HG03066 (cell line): ENCODE results near the gene PPP1R16B.
"Not testable (repeated sequence)": the region's sequence is repeated elsewhere in the genome, so short reads cannot be mapped to it uniquely, and the experiment has no call there.

Experiments used
- ATAC-seq: cut with Tn5 transposase; IDR thresholded peaks from one replicate; pipeline ENCODE4 v1.9.1; 2021; ENCODE audit warnings: low read depth; ENCODE audit not compliant: unreplicated experiment

Gene PPP1R16B

GRCh38 chr20:38791291-38791690 is 14.2 kb upstream of the PPP1R16B start:
- no peak for ATAC-seq

- ATAC-seq: no peak
Observed at GRCh38 chr20:38791940-38792339, 13.6 kb upstream of the PPP1R16B start.

GRCh38 chr20:38794057-38794456 is 11.4 kb upstream of the PPP1R16B start:
- ATAC-seq: not testable (repeated sequence)

GRCh38 chr20:38798266-38798665 is 7.2 kb upstream of the PPP1R16B start:
- no peak for ATAC-seq

- no peak for ATAC-seq
Observed at GRCh38 chr20:38799203-38799602, 6.3 kb upstream of the PPP1R16B start.

- no peak for ATAC-seq
Observed at GRCh38 chr20:38800882-38801281, 4.6 kb upstream of the PPP1R16B start.

GRCh38 chr20:38804221-38804620 is 1.3 kb upstream of the PPP1R16B start:
- no peak for ATAC-seq

- ATAC-seq: no peak
Observed at GRCh38 chr20:38804682-38805501, 605 bp upstream of the PPP1R16B start.

- no peak for ATAC-seq
Observed at GRCh38 chr20:38805958-38806854, 709 bp downstream of the PPP1R16B start.

GRCh38 chr20:38806855-38807655 is 1.6 kb downstream of the PPP1R16B start:
- no peak for ATAC-seq

GRCh38 chr20:38809942-38810341 is 4.4 kb downstream of the PPP1R16B start:
- no peak for ATAC-seq

- no peak for ATAC-seq
Observed at GRCh38 chr20:38810926-38811630, 5.6 kb downstream of the PPP1R16B start.

GRCh38 chr20:38811769-38812168 is 6.3 kb downstream of the PPP1R16B start:
- no peak for ATAC-seq

- ATAC-seq: no peak
Observed at GRCh38 chr20:38812182-38812581, 6.7 kb downstream of the PPP1R16B start.

- no peak for ATAC-seq
Observed at GRCh38 chr20:38812709-38813573, 7.4 kb downstream of the PPP1R16B start.

GRCh38 chr20:38813574-38813962 is 8.1 kb downstream of the PPP1R16B start:
- ATAC-seq: not testable (repeated sequence)

- ATAC-seq: no peak
Observed at GRCh38 chr20:38815446-38815845, 9.9 kb downstream of the PPP1R16B start.

- ATAC-seq: no peak
Observed at GRCh38 chr20:38818113-38819065, 12.9 kb downstream of the PPP1R16B start.
